DND-41 (cell line): ENCODE data around the gene ZCCHC24.

ENCODE experiments used
- EZH2 ChIP-seq: IDR thresholded peaks from 3 replicates; pipeline ENCODE4 v1.6.1; 2012; ENCODE audit warnings: borderline replicate concordance, low read depth, mild to moderate bottlenecking, moderate library complexity, low read length, inconsistent platforms; ENCODE audit not compliant: severe bottlenecking
- TF ChIP-seq, protein P1 (sequence below): IDR thresholded peaks from 2 replicates; pipeline ENCODE4 v1.5.1; 2012; ENCODE audit warnings: borderline replicate concordance, low read length, moderate library complexity, mild to moderate bottlenecking; ENCODE audit not compliant: poor library complexity, severe bottlenecking; ENCODE audit errors: extremely low read depth

DNA sequence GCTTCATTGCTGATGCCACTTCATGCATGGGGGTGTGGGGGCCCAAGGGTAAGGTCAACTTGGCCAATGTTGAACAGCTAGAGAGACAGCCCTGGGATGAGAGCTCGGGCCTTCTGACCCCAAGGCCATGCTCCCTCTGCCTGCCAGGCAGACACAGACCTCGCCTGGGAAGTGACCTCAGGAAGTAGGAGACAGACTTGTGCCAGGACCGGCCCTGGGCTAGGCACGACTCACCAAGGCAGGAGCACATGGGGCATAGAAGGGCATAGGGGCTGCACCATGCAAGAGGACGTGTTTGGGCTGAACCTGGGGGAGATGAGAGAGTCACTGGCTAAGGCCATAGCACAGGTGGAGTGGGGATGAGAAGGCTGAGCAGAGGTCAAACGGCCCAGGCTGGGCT is 27.1 kb downstream of the ZCCHC24 start:
- no peak for TF ChIP-seq EZH2
- TF ChIP-seq, protein P1, sequence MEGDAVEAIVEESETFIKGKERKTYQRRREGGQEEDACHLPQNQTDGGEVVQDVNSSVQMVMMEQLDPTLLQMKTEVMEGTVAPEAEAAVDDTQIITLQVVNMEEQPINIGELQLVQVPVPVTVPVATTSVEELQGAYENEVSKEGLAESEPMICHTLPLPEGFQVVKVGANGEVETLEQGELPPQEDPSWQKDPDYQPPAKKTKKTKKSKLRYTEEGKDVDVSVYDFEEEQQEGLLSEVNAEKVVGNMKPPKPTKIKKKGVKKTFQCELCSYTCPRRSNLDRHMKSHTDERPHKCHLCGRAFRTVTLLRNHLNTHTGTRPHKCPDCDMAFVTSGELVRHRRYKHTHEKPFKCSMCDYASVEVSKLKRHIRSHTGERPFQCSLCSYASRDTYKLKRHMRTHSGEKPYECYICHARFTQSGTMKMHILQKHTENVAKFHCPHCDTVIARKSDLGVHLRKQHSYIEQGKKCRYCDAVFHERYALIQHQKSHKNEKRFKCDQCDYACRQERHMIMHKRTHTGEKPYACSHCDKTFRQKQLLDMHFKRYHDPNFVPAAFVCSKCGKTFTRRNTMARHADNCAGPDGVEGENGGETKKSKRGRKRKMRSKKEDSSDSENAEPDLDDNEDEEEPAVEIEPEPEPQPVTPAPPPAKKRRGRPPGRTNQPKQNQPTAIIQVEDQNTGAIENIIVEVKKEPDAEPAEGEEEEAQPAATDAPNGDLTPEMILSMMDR, result no peak
